ENCODE data around the gene SNPH.

DNA sequence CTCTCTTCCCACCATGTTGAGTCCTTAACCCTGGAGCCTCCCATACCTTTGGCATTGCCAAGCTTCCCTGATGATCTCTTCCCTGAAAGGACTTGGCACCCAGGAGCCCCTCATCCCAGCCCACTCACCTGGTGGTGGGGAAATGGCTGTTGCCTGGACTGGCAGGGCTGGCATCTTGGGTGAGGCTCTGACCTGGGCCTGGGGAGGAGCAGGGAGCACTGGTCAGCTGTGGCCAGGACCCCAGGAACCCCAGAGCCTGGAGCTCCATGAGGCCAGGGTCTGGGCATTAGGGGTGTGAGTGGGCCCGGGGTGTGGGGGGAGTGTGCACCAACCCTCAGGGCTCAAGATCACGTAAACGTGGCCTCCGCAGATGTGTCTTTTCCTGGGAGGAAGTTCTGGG is 53.4 kb downstream of the SNPH start:
- TF ChIP-seq, protein P1, sequence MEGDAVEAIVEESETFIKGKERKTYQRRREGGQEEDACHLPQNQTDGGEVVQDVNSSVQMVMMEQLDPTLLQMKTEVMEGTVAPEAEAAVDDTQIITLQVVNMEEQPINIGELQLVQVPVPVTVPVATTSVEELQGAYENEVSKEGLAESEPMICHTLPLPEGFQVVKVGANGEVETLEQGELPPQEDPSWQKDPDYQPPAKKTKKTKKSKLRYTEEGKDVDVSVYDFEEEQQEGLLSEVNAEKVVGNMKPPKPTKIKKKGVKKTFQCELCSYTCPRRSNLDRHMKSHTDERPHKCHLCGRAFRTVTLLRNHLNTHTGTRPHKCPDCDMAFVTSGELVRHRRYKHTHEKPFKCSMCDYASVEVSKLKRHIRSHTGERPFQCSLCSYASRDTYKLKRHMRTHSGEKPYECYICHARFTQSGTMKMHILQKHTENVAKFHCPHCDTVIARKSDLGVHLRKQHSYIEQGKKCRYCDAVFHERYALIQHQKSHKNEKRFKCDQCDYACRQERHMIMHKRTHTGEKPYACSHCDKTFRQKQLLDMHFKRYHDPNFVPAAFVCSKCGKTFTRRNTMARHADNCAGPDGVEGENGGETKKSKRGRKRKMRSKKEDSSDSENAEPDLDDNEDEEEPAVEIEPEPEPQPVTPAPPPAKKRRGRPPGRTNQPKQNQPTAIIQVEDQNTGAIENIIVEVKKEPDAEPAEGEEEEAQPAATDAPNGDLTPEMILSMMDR (IDR thresholded peaks at IDR 0.05; ENCODE audit: low read depth, low read length, missing input control) = no peak
- TF ChIP-seq YY1 (IDR thresholded peaks at IDR 0.05) (no peak), RAD21 (IDR thresholded peaks at IDR 0.05) (no peak), NR2F2 (IDR thresholded peaks at IDR 0.05) (no peak), HNF4A (conservative IDR thresholded peaks at IDR 0.05) (no peak), FOXA1 (IDR thresholded peaks at IDR 0.05) (no peak), TAF1 (conservative IDR thresholded peaks at IDR 0.05) (no peak), GABPA (IDR thresholded peaks at IDR 0.05 in 1 of 2, conservative IDR thresholded peaks at IDR 0.05 in 1 of 2) (no peak), SP1 (IDR thresholded peaks at IDR 0.05) (no peak), EGR1 (IDR thresholded peaks at IDR 0.05; ENCODE audit: low read depth in 2 of 2) (no peak)
- TF ChIP-seq, protein P2, sequence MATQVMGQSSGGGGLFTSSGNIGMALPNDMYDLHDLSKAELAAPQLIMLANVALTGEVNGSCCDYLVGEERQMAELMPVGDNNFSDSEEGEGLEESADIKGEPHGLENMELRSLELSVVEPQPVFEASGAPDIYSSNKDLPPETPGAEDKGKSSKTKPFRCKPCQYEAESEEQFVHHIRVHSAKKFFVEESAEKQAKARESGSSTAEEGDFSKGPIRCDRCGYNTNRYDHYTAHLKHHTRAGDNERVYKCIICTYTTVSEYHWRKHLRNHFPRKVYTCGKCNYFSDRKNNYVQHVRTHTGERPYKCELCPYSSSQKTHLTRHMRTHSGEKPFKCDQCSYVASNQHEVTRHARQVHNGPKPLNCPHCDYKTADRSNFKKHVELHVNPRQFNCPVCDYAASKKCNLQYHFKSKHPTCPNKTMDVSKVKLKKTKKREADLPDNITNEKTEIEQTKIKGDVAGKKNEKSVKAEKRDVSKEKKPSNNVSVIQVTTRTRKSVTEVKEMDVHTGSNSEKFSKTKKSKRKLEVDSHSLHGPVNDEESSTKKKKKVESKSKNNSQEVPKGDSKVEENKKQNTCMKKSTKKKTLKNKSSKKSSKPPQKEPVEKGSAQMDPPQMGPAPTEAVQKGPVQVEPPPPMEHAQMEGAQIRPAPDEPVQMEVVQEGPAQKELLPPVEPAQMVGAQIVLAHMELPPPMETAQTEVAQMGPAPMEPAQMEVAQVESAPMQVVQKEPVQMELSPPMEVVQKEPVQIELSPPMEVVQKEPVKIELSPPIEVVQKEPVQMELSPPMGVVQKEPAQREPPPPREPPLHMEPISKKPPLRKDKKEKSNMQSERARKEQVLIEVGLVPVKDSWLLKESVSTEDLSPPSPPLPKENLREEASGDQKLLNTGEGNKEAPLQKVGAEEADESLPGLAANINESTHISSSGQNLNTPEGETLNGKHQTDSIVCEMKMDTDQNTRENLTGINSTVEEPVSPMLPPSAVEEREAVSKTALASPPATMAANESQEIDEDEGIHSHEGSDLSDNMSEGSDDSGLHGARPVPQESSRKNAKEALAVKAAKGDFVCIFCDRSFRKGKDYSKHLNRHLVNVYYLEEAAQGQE (IDR thresholded peaks at IDR 0.05) = no peak
- TF ChIP-seq, protein P3, sequence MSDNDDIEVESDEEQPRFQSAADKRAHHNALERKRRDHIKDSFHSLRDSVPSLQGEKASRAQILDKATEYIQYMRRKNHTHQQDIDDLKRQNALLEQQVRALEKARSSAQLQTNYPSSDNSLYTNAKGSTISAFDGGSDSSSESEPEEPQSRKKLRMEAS (IDR thresholded peaks at IDR 0.05) = no peak
- TF ChIP-seq, protein P4, sequence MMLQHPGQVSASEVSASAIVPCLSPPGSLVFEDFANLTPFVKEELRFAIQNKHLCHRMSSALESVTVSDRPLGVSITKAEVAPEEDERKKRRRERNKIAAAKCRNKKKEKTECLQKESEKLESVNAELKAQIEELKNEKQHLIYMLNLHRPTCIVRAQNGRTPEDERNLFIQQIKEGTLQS (IDR thresholded peaks at IDR 0.05) = no peak

Data from liver (tissue), 3 donors.